BJ (cell line): ENCODE data around the gene ANKRD44. TPM values are rescaled to one million over a fixed set of nuclear protein-coding genes. Genes with fewer than 3 reads are reported as not detected.

ENCODE experiments used
- CTCF ChIA-PET: fragments of 350-600 bp; formaldehyde crosslinking; extraction: SDS; loops from one replicate; lab custom pipeline; 2021; ENCODE audit warnings: antibody characterized with exemption, inconsistent platforms; lab: Yijun Ruan, JAX
- POLR2A ChIA-PET: fragments of 300-600 bp; sonication (Branson Sonifier 250); formaldehyde crosslinking; extraction: SDS; loops from one replicate; lab custom pipeline; 2021; ENCODE audit warnings: antibody characterized with exemption; lab: Charles Lee
- DNase-seq: peaks from one replicate; pipeline ENCODE4 v3.0.0-alpha.2; 2011; ENCODE audit warnings: low read depth
- H3K27me3 ChIP-seq: 2 replicates; pipeline ENCODE4 v1.6.0; 2011; ENCODE audit warnings: low read length; ENCODE audit not compliant: control insufficient read depth, insufficient read depth
- H3K36me3 ChIP-seq: 2 replicates; pipeline ENCODE4 v1.5.1; 2011; ENCODE audit warnings: low read length; ENCODE audit not compliant: control insufficient read depth, insufficient read depth
- H3K4me3 ChIP-seq: 2 replicates; pipeline ENCODE4 v1.5.1; 2011; ENCODE audit warnings: low read depth, mild to moderate bottlenecking, control low read depth, low read length
- CTCF ChIP-seq: IDR thresholded peaks from 2 replicates; pipeline ENCODE4 v1.5.1; 2011; ENCODE audit warnings: low read depth, mild to moderate bottlenecking, control low read depth, inconsistent platforms, low read length, moderate library complexity; ENCODE audit not compliant: insufficient read depth
- polyA minus RNA-seq: library from RNA; depleted of rRNA, polyadenylated mRNA; stranded (reverse); fragments of >200 nt; gene quantifications from 2 replicates; pipeline ENCODE4 v1.2.3, GENCODE V29; 2011; rRNA and poly(A)+ RNA removed
- polyA plus RNA-seq: library from polyadenylated mRNA; depleted of rRNA; stranded (reverse); fragments of >200 nt; gene quantifications from 2 replicates; pipeline ENCODE4 v1.2.3, GENCODE V29; 2011; rRNA removed

ANKRD44 gene
- polyA plus RNA-seq (7.1 and 12.4 TPM in 2 replicates), polyA minus RNA-seq (14.1 and 16.5 TPM in 2 replicates)

- 0 out of 2 replicates have a peak, but pooled peaks have one; percentile 3 for TF ChIP-seq CTCF
- Histone ChIP-seq H3K36me3 (no peaks in the 10 kb centered on the region), H3K27me3 (peaks cover under 1% of the 10 kb centered on the region; the same call in 1 of the 2 replicates), H3K4me3 (peak within 1 kb of the TSS; percentile 80)
- CTCF ChIA-PET, result interaction anchor here (0.5 to 2.7 kb wide), 10 partner anchors 13 to 282 kb away, joined by 3 to 14 read pairs (median 4); no protein-coding TSS in a partner anchor
- DNase-seq, result peak; percentile 9
- POLR2A ChIA-PET, result no interaction called here
Observed at GRCh38 chr2:197310271-197310985, at the start of gene ANKRD44. TSS of gene ANKRD44 (minus strand) at chr2:197310780. CDS start at chr2:197310604, 176 bp downstream.

- ChIA-PET CTCF (interaction anchor here (0.8 to 1.0 kb wide), 2 partner anchors 261 to 538 kb away, joined by 3 read pairs; no protein-coding TSS in a partner anchor), POLR2A (no interaction called here)
- no peak overlapping the region for H3K4me3 ChIP-seq
Observed at GRCh38 chr2:197359859-197360258, 49.3 kb upstream of the ANKRD44 start.

GRCh38 chr2:197358931-197359330, 48.4 kb upstream of the ANKRD44 start:
- H3K4me3 ChIP-seq, result no peak overlapping the region
- no peaks in the 10 kb centered on the region; the same call in none of the 2 replicates for H3K27me3 ChIP-seq
- TF ChIP-seq CTCF, result no peak
- ChIA-PET POLR2A (no interaction called here), CTCF (interaction anchor here (0.8 to 1.5 kb wide), 4 partner anchors 20 to 537 kb away, joined by 3 to 4 read pairs (median 4); no protein-coding TSS in a partner anchor)
- DNase-seq, result no peak
- H3K36me3 ChIP-seq, result no peaks in the 10 kb centered on the region

More at GRCh38 chr2:197359859-197360258, 49.3 kb upstream of the ANKRD44 start:
- TF ChIP-seq CTCF, result no peak
- no peak for DNase-seq
- no peaks in the 10 kb centered on the region for H3K36me3 ChIP-seq
- H3K27me3 ChIP-seq, result no peaks in the 10 kb centered on the region; the same call in none of the 2 replicates

- Histone ChIP-seq H3K36me3 (no peaks in the 10 kb centered on the region), H3K4me3 (no peak overlapping the region), H3K27me3 (no peaks in the 10 kb centered on the region; the same call in none of the 2 replicates)
- CTCF ChIA-PET, result interaction anchor here (1.5 kb wide), 1 partner anchor 245 kb away, joined by 4 read pairs; no protein-coding TSS in a partner anchor
- no peak for TF ChIP-seq CTCF
- DNase-seq, result no peak
- POLR2A ChIA-PET, result no interaction called here
Observed at GRCh38 chr2:197357986-197358385, 47.4 kb upstream of the ANKRD44 start.

GRCh38 chr2:197356136-197356535, 45.6 kb upstream of the ANKRD44 start:
- ChIA-PET CTCF (interaction anchor here (1.1 kb wide), 1 partner anchor 242 kb away, joined by 5 read pairs; no protein-coding TSS in a partner anchor), POLR2A (no interaction called here)
- DNase-seq, result no peak
- TF ChIP-seq CTCF, result peak; percentile 44
- Histone ChIP-seq H3K27me3 (no peaks in the 10 kb centered on the region; the same call in none of the 2 replicates), H3K36me3 (no peaks in the 10 kb centered on the region), H3K4me3 (no peak overlapping the region)
